GM10266 (cell line): Measurements from ENCODE around the gene ARHGEF25.

ENCODE experiments used
- DNase-seq: peaks from one replicate; pipeline ENCODE4 v3.0.0; 2012; ENCODE audit errors: extremely low spot score
- TF ChIP-seq, protein P1 (sequence below): IDR thresholded peaks from 2 replicates; pipeline ENCODE4 v1.5.1; 2012; ENCODE audit warnings: mild to moderate bottlenecking, low read depth; ENCODE audit not compliant: control insufficient read depth, insufficient read depth; ENCODE audit errors: missing control alignments

The ARHGEF25 gene

DNA sequence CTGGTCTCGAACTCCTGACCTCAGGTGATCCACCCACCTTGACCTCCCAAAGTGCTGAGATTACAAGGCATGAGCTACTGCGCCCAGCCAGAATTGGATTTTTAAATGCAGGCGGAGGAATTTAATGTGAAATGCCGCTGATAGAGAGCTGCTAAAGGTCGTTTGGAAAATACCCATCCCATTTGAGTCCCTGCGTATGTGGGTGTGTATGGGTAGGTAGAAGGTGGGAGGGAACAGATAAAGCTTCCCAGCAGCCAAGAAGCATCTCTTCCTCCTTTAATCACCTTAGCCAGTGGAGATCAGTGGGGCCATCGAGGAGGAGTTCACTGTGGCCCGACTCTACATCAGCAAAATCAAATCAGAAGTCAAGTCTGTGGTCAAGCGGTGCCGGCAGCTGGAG lies 36.4 kb upstream of the ARHGEF25 start:
- TF ChIP-seq, protein P1, sequence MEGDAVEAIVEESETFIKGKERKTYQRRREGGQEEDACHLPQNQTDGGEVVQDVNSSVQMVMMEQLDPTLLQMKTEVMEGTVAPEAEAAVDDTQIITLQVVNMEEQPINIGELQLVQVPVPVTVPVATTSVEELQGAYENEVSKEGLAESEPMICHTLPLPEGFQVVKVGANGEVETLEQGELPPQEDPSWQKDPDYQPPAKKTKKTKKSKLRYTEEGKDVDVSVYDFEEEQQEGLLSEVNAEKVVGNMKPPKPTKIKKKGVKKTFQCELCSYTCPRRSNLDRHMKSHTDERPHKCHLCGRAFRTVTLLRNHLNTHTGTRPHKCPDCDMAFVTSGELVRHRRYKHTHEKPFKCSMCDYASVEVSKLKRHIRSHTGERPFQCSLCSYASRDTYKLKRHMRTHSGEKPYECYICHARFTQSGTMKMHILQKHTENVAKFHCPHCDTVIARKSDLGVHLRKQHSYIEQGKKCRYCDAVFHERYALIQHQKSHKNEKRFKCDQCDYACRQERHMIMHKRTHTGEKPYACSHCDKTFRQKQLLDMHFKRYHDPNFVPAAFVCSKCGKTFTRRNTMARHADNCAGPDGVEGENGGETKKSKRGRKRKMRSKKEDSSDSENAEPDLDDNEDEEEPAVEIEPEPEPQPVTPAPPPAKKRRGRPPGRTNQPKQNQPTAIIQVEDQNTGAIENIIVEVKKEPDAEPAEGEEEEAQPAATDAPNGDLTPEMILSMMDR, result no peak
- DNase-seq, result no peak

DNA sequence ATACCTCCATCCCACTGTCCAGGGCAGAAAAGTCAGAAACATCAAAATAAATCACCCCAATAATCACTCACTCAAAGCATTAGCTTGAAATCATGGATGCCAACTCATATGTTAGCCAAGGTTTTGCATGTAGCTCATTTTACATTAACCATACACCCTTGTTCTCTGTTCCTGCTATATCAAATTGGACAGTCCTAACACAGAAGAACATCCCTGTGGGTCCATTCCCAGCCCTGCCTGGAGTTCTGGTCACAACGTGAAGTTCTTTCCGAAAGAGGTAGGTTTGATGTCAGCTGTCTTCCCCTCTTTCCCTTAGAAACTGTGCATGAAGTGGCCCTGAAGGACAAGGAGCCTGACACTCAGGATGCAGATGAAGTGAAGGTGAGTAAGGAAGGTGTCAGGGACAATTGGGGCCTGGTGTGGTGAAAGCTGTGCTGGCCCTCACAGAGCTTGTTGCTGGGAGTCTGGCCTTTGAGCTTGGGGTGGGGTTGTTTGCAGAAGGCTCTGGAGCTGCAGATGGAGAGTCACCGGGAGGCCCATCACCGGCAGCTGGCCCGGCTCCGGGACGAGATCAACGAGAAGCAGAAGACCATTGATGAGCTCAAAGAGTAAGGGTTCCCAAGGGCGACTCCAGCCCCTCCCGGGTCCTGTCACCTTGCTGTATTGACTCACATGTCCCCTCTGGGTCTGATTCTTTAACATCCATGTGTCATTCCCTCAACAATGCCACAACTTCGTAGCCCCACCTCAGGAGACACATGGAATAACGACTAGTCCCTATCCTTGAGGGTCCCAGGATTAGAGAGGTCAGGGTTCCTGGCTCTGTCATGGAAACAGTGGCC lies 35.2 kb upstream of the ARHGEF25 start:
- DNase-seq, result no peak
- TF ChIP-seq, protein P1, result no peak

DNA sequence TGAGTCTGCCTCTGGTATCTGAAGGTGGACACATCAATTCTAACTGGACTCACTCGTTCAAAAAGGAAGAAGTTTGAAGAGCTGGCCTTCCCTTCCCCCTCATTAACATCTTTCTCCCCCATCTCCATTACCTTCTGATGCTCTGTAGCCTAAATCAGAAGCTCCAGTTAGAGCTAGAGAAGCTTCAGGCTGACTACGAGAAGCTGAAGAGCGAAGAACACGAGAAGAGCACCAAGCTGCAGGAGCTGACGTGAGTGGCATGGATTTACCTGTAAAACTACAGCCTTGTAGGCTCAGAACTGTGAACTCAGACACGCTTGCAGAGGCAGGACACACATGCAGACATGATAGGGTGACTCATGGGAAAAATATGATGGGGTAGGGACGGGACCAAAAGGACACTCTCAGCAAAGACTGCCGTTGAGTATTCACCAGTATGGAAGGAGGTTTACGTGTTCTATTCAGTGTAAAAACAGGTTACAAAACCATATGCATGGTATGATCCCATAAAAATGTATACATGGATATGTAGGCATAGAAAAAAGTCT lies 34.5 kb upstream of the ARHGEF25 start:
- TF ChIP-seq, protein P1, result no peak
- no peak for DNase-seq

DNA sequence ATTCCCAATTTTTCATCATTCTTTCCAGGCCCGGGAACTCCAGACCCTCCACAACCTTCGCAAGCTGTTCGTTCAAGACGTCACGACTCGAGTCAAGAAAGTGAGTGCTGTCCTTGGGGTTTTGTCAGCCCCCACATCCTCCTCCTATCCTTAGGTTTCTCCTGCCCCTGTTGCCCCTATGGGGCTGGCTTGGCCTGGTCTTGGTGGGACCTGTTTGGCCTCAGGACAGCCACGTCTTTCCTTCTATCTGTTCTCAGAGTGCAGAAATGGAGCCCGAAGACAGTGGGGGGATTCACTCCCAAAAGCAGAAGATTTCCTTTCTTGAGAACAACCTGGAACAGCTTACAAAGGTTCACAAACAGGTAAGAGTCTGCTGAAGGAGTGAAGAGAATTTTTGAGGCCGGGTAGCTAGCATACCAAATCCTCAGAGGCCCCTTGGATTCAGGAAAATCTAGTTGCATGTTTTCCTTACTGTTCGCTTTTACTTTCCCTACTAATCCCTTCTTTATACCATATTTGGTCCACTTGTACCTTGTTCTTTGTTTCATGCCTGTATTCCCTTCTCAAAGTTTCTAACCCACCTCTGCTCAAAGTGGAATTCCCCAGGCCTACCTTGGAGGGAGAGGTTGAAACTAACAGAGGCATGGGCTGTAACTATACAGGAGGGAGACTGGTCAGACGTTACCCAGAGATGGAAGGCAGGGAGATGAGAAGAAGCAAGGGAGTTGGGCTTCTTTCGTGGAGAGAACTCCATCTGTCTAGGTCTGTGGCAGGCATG lies 33.1 kb upstream of the ARHGEF25 start:
- TF ChIP-seq, protein P1, result no peak
- DNase-seq, result no peak

DNA sequence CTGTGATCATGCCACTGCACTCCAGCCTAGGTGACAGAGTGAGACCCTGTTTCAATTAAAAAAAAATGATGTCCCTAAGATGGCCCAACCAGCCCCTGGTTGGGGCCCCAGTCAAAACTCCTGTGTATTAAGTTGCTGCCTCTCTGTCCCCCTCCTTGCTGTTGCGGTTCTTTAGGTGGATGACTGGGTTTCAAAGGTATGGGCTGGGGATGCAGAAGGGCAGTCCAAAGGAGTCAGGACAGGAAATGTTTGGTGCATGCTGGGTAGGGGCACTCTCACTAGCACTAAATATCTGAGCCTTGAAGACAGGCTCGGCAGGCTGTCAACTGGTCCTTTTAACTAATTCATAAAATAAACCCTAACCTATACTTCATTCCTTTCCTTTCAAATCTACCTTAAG lies 32.2 kb upstream of the ARHGEF25 start:
- no peak for DNase-seq
- TF ChIP-seq, protein P1, result no peak

DNA sequence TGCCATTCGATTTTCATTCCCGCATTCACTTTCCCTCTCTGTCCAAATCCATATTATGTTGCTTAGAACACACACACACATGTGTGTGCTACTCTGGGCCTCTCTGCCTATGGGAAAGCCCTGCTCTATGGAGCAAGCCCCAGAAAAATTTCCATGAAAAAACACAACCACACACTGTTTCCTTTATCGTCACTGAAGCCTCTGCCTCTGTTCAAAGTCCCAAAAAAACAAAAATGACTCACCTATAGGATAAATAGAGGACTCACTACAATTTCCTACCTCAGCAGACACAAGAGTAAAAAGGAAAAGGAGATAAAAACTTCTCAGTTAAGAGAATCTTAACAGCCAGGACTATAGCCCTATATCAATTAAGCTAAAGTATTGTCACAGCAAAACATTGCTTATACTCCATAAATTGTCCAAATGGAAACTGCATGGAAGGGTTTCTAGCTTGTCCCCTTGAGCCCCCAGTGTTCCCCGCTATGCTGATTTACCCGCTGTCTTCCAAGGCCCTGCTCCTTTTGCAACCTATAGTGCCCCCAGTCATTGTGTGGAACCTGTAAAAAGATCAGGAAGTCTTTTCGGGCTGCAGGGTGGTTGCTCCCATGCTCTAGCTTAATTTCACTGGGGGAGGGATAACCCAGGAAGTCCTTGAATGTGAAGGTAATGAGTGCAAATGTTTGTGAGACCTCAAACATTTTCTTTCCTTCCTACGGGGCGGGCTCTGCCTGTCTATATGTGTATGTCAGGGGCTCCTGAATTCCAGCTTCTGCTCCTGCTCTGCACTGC lies 31.4 kb upstream of the ARHGEF25 start:
- TF ChIP-seq, protein P1, result no peak
- DNase-seq, result no peak
